HFFc6 (cell line): ENCODE measurements around the gene COMP. TPM values are rescaled to one million over a fixed set of nuclear protein-coding genes. Genes with fewer than 3 reads are reported as not detected.

ENCODE experiments used
- DNase-seq: peaks from one replicate; pipeline ENCODE4 v3.0.0-alpha.2; 2018
- H3K27ac Mint-ChIP-seq: 2 replicates; pipeline ENCODE4 v1.8.0; 2020; ENCODE audit warnings: mild to moderate bottlenecking, mixed read lengths
- H3K27me3 Mint-ChIP-seq: 2 replicates; pipeline ENCODE4 v1.8.0; 2021; ENCODE audit warnings: mild to moderate bottlenecking, moderate library complexity, mixed read lengths; ENCODE audit not compliant: insufficient read depth
- H3K36me3 Mint-ChIP-seq: 2 replicates; pipeline ENCODE4 v1.8.0; 2021; ENCODE audit warnings: low read depth, mixed read lengths
- H3K4me1 Mint-ChIP-seq: 2 replicates; pipeline ENCODE4 v1.8.0; 2020; ENCODE audit warnings: low read depth, mixed read lengths
- H3K4me3 Mint-ChIP-seq: 2 replicates; pipeline ENCODE4 v1.8.0; 2020; ENCODE audit warnings: mild to moderate bottlenecking, moderate library complexity, mixed read lengths
- H3K9me3 Mint-ChIP-seq: 2 replicates; pipeline ENCODE4 v1.8.0; 2020; ENCODE audit warnings: mild to moderate bottlenecking, mixed read lengths
- total RNA-seq, 6 experiments: library from RNA; stranded (reverse); fragmentation: NEBNext Ultra II Directional; extraction: Animal tissue kit (Norgen Biotek cat#: 25700); gene quantifications; 2 replicates in 1 of 6; 3 replicates in 5 of 6; pipeline ENCODE4 v1.2.3, GENCODE V29; 2021
- TF ChIP-seq, protein P1 (sequence below): fragments of 200-600 bp; sonication (generic); IDR thresholded peaks from 2 replicates; pipeline ENCODE4 v1.5.0; 2021; ENCODE audit warnings: antibody characterized with exemption, mild to moderate bottlenecking

COMP gene
- total RNA-seq, 6 experiments from 2014 or later, result 0.67 to 6.1 (median 0.98) TPM

GRCh38 chr19:18792661-18793060 is 1.6 kb upstream of the COMP start:
- no peaks in the 10 kb centered on the region for H3K36me3 Mint-ChIP-seq
- no peaks in the 10 kb centered on the region for H3K9me3 Mint-ChIP-seq
- TF ChIP-seq, protein P1, sequence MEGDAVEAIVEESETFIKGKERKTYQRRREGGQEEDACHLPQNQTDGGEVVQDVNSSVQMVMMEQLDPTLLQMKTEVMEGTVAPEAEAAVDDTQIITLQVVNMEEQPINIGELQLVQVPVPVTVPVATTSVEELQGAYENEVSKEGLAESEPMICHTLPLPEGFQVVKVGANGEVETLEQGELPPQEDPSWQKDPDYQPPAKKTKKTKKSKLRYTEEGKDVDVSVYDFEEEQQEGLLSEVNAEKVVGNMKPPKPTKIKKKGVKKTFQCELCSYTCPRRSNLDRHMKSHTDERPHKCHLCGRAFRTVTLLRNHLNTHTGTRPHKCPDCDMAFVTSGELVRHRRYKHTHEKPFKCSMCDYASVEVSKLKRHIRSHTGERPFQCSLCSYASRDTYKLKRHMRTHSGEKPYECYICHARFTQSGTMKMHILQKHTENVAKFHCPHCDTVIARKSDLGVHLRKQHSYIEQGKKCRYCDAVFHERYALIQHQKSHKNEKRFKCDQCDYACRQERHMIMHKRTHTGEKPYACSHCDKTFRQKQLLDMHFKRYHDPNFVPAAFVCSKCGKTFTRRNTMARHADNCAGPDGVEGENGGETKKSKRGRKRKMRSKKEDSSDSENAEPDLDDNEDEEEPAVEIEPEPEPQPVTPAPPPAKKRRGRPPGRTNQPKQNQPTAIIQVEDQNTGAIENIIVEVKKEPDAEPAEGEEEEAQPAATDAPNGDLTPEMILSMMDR, result no peak
- peaks cover 29% of the 10 kb centered on the region for H3K27me3 Mint-ChIP-seq
- DNase-seq, result no peak
- no peak overlapping the region for H3K27ac Mint-ChIP-seq
- H3K4me1 Mint-ChIP-seq, result peaks cover 18% of the 10 kb centered on the region
- H3K4me3 Mint-ChIP-seq, result no peak overlapping the region

DNA sequence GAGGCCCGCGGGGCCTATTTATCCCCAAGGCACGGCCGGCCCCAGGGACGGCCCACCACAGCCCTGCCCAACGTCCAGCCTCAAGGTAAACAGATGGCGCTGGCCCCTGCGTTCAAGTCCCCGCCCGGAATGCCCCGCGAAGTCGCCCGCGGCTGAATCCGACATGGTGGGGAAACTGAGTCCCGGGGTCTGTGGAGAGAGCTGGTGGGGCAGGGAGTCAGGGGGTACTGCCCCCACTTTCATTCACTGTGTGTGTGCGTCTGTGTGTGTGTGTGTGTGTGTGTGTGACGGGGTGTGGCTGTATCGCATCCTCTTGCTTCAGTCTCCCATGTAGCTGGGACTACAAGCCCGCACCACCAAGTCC is 192 bp upstream of the COMP start:
- Mint-ChIP-seq H3K9me3 (no peaks in the 10 kb centered on the region), H3K27me3 (peaks cover 41% of the 10 kb centered on the region), H3K4me1 (peaks cover 17% of the 10 kb centered on the region), H3K4me3 (no peak overlapping the region), H3K36me3 (no peaks in the 10 kb centered on the region), H3K27ac (no peak overlapping the region)
- TF ChIP-seq, protein P1, result no peak
- DNase-seq, result no peak

GRCh38 chr19:18789883-18790565 is 1.1 kb downstream of the COMP start:
- no peaks in the 10 kb centered on the region for H3K36me3 Mint-ChIP-seq
- no peaks in the 10 kb centered on the region for H3K9me3 Mint-ChIP-seq
- no peak for DNase-seq
- TF ChIP-seq, protein P1, result no peak
- no peak overlapping the region for H3K27ac Mint-ChIP-seq
- H3K4me3 Mint-ChIP-seq, result peak overlapping the region; percentile 79
- H3K27me3 Mint-ChIP-seq, result peaks cover 41% of the 10 kb centered on the region
- peaks cover 12% of the 10 kb centered on the region for H3K4me1 Mint-ChIP-seq

DNA sequence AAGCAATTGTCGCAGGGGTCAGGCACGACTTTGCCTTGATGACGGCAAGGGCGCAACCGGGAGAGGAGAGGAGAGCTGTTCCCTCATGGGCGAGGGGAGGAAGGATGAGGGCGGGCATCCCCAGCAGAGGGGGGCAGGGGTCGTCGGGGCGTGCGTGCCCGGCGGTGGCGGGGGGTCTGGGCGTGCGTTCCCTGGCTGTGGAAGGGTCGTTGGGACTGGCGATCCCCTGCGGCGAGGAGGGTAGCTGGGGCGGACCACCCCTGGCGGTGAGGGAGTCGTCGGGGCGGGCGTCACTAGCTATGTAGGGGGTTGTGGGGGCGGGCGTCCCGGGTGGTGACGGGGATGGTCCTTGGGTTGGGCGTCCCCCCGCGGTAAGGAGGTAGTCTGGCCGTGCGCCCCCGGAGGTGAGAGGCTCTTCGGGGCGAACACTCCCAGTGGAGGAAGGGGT is 1.7 kb downstream of the COMP start:
- Mint-ChIP-seq H3K27ac (no peak overlapping the region), H3K36me3 (no peaks in the 10 kb centered on the region), H3K9me3 (no peaks in the 10 kb centered on the region), H3K4me3 (peak overlapping the region; percentile 68; the same call in 1 of the 2 replicates), H3K4me1 (peaks cover 12% of the 10 kb centered on the region), H3K27me3 (peaks cover 41% of the 10 kb centered on the region)
- DNase-seq, result no peak
- TF ChIP-seq, protein P1, result no peak

- Mint-ChIP-seq H3K4me1 (peaks cover 12% of the 10 kb centered on the region), H3K4me3 (peak overlapping the region; percentile 68; the same call in 1 of the 2 replicates), H3K36me3 (no peaks in the 10 kb centered on the region), H3K9me3 (no peaks in the 10 kb centered on the region), H3K27ac (no peak overlapping the region), H3K27me3 (peaks cover 40% of the 10 kb centered on the region)
- no peak for DNase-seq
- TF ChIP-seq, protein P1, result no peak
These were observed 2.3 kb downstream of the COMP start for GRCh38 chr19:18788529-18789421.
